Liver (tissue), 9 donors: ENCODE data around the gene PCSK4. TPM values are rescaled to one million over a fixed set of nuclear protein-coding genes. Genes with fewer than 3 reads are reported as not detected.

Experiments used
- DNase-seq: peaks from one replicate; pipeline ENCODE4 v3.0.0-alpha.2; 2017; ENCODE audit warnings: low spot score
- H3K27ac ChIP-seq, 2 donors: one replicate each; pipeline ENCODE4 v1.7.0; 2013; ENCODE audit warnings: inconsistent platforms in 2 of 2, low read length in 2 of 2, control low read depth in 1 of 2, low read depth in 1 of 2, mild to moderate bottlenecking in 1 of 2
- H3K27me3 ChIP-seq, 4 donors: one replicate each; pipeline versions ENCODE4 v1.6.1 to v1.7.0; 2013; ENCODE audit warnings: low read length in 3 of 4, inconsistent platforms in 1 of 4, mild to moderate bottlenecking in 1 of 4, moderate library complexity in 1 of 4; ENCODE audit not compliant: control insufficient read depth in 4 of 4, insufficient read depth in 4 of 4
- H3K36me3 ChIP-seq, 4 donors: one replicate each; pipeline versions ENCODE4 v1.6.1 to v1.7.0; 2013; ENCODE audit warnings: low read length in 3 of 4, mild to moderate bottlenecking in 3 of 4, low read depth in 1 of 4, moderate library complexity in 1 of 4; ENCODE audit not compliant: control insufficient read depth in 4 of 4, insufficient read depth in 3 of 4
- H3K4me1 ChIP-seq, 4 donors: one replicate each; pipeline versions ENCODE4 v1.6.1 to v1.7.0; 2013; ENCODE audit warnings: low read length in 3 of 4, mild to moderate bottlenecking in 3 of 4, moderate library complexity in 1 of 4; ENCODE audit not compliant: control insufficient read depth in 4 of 4, insufficient read depth in 4 of 4
- H3K4me3 ChIP-seq, 3 donors: one replicate each; pipeline versions ENCODE4 v1.6.1 to v1.7.0; 2013; ENCODE audit warnings: low read length in 3 of 3, control low read depth in 1 of 3, low read depth in 1 of 3, mild to moderate bottlenecking in 1 of 3
- H3K9ac ChIP-seq, 2 donors: one replicate each; pipeline ENCODE4 v1.7.0; 2013; ENCODE audit warnings: low read length in 2 of 2, mild to moderate bottlenecking in 2 of 2, moderate library complexity in 2 of 2, control low read depth in 1 of 2, low read depth in 1 of 2
- H3K9me3 ChIP-seq, 4 donors: one replicate each; pipeline versions ENCODE4 v1.6.1 to v1.7.0; 2013; ENCODE audit warnings: low read length in 3 of 4; ENCODE audit not compliant: control insufficient read depth in 4 of 4
- CTCF ChIP-seq: fragments of 150-350 bp; IDR thresholded peaks from 2 replicates; pipeline ENCODE4 v1.5.1; 2017; ENCODE audit warnings: improper control_type of control experiment, low read depth, low read length; ENCODE audit not compliant: missing input control
- EGR1 ChIP-seq, 2 donors: IDR thresholded peaks; 2 replicates each; pipeline ENCODE4 v1.6.1; 2016 to 2018; ENCODE audit warnings: antibody characterized with exemption in 2 of 2, low read depth in 2 of 2
- FOXA1 ChIP-seq: IDR thresholded peaks from 2 replicates; pipeline ENCODE4 v1.6.1; 2016; ENCODE audit warnings: antibody characterized with exemption
- FOXA2 ChIP-seq: IDR thresholded peaks from 2 replicates; pipeline ENCODE4 v1.6.1; 2016; ENCODE audit warnings: antibody characterized with exemption
- GABPA ChIP-seq, 2 donors: IDR thresholded peaks in 1 of 2; conservative IDR thresholded peaks in 1 of 2; 2 replicates each; pipeline ENCODE4 v1.6.1; 2016; ENCODE audit warnings: antibody characterized with exemption in 2 of 2, mild to moderate bottlenecking in 1 of 2, moderate library complexity in 1 of 2
- HNF4A ChIP-seq, 2 donors: conservative IDR thresholded peaks; 2 replicates each; pipeline ENCODE4 v1.6.1; 2016; ENCODE audit warnings: antibody characterized with exemption in 2 of 2, mild to moderate bottlenecking in 2 of 2
- HNF4G ChIP-seq: IDR thresholded peaks from 2 replicates; pipeline ENCODE4 v1.6.1; 2016; ENCODE audit warnings: antibody characterized with exemption
- JUND ChIP-seq, 2 donors: IDR thresholded peaks; 2 replicates each; pipeline ENCODE4 v1.6.1; 2016; ENCODE audit warnings: antibody characterized with exemption in 2 of 2
- MAX ChIP-seq: IDR thresholded peaks from 2 replicates; pipeline ENCODE4 v1.6.1; 2016; ENCODE audit warnings: antibody characterized with exemption
- NR2F2 ChIP-seq: IDR thresholded peaks from 2 replicates; pipeline ENCODE4 v1.6.1; 2016; ENCODE audit warnings: antibody characterized with exemption
- RAD21 ChIP-seq, 2 donors: IDR thresholded peaks; 2 replicates each; pipeline ENCODE4 v1.6.1; 2016; ENCODE audit warnings: antibody characterized with exemption in 2 of 2, mild to moderate bottlenecking in 2 of 2
- REST ChIP-seq: IDR thresholded peaks from 2 replicates; pipeline ENCODE4 v1.6.1; 2016; ENCODE audit warnings: antibody characterized with exemption, mild to moderate bottlenecking
- RXRA ChIP-seq, 2 donors: IDR thresholded peaks; 2 replicates each; pipeline ENCODE4 v1.6.1; 2017 to 2018; ENCODE audit warnings: antibody characterized with exemption in 2 of 2, mild to moderate bottlenecking in 1 of 2
- SP1 ChIP-seq: IDR thresholded peaks from 2 replicates; pipeline ENCODE4 v1.6.1; 2018; ENCODE audit warnings: antibody characterized with exemption, mild to moderate bottlenecking
- TAF1 ChIP-seq: conservative IDR thresholded peaks from 2 replicates; pipeline ENCODE4 v1.6.1; 2016; ENCODE audit warnings: antibody characterized with exemption, mild to moderate bottlenecking
- YY1 ChIP-seq: IDR thresholded peaks from 2 replicates; pipeline ENCODE4 v1.6.1; 2016; ENCODE audit warnings: antibody characterized with exemption, mild to moderate bottlenecking
- WGBS: extraction: QIAGEN DNeasy Blood & Tissue Kit; methylation state at CpG from one replicate; pipeline ENCODE4 v1.1.7; 2013; 5-methylcytosine and 5-hydroxymethylcytosine counted together
- polyA plus RNA-seq, 2 donors: library from polyadenylated mRNA; stranded (reverse) in 1 of 2; unstranded in 1 of 2; fragments of 200-250 nt in 1 of 2; fragments of >200 nt in 1 of 2; fragmentation: Nextera tagmentation in 1 of 2; extraction: Ambion mirVana in 1 of 2; gene quantifications; one replicate each; pipeline versions ENCODE4 v1.2.1 to v1.2.3, GENCODE V29; 2013 to 2015
- total RNA-seq, 2 donors: library from RNA; depleted of rRNA; stranded (reverse); fragments of >200 nt; gene quantifications; one replicate each; pipeline ENCODE4 v1.2.3, GENCODE V29; 2014
- TF ChIP-seq, protein P1 (sequence below): IDR thresholded peaks from 2 replicates; pipeline ENCODE4 v1.6.1; 2016; ENCODE audit warnings: antibody characterized with exemption
- TF ChIP-seq, protein P2 (sequence below): IDR thresholded peaks from 2 replicates; pipeline ENCODE4 v1.6.1; 2016; ENCODE audit warnings: antibody characterized with exemption
- donor health status: healthy.
- donor health status: healthy.
- donor health status: healthy.
- donor health status: healthy.
- donor health status: healthy.

PCSK4 gene
- total and polyA plus RNA-seq, 4 donors = 0.60 to 2.6 (median 1.9) TPM

- Histone ChIP-seq H3K4me3 (no peak overlapping the region), H3K27ac (no peak overlapping the region), H3K36me3 (no peaks in the 10 kb centered on the region), H3K27me3 (no peaks in the 10 kb centered on the region), H3K4me1 (peaks cover 6 to 26% (median 14%) of the 10 kb centered on the region in 4 donors), H3K9me3 (no peaks in the 10 kb centered on the region), H3K9ac (no peak overlapping the region)
- DNase-seq = no peak
- TF ChIP-seq HNF4G = no peak
- TF ChIP-seq, protein P1, sequence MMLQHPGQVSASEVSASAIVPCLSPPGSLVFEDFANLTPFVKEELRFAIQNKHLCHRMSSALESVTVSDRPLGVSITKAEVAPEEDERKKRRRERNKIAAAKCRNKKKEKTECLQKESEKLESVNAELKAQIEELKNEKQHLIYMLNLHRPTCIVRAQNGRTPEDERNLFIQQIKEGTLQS = no peak
- TF ChIP-seq MAX = no peak
- TF ChIP-seq JUND (IDR thresholded peaks at IDR 0.05) = no peak
- TF ChIP-seq HNF4A (conservative IDR thresholded peaks at IDR 0.05) = no peak
- TF ChIP-seq FOXA1 = no peak
- TF ChIP-seq CTCF = no peak
- TF ChIP-seq NR2F2 = no peak
- TF ChIP-seq YY1 = no peak
- no peak for TF ChIP-seq FOXA2
- TF ChIP-seq SP1 = no peak
- no peak for TF ChIP-seq RXRA (IDR thresholded peaks at IDR 0.05)
- TF ChIP-seq GABPA (IDR thresholded peaks at IDR 0.05 in 1 of 2, conservative IDR thresholded peaks at IDR 0.05 in 1 of 2) = no peak
- no peak for TF ChIP-seq EGR1 (IDR thresholded peaks at IDR 0.05; ENCODE audit: low read depth in 2 of 2)
- TF ChIP-seq TAF1 = no peak
- TF ChIP-seq, protein P2, sequence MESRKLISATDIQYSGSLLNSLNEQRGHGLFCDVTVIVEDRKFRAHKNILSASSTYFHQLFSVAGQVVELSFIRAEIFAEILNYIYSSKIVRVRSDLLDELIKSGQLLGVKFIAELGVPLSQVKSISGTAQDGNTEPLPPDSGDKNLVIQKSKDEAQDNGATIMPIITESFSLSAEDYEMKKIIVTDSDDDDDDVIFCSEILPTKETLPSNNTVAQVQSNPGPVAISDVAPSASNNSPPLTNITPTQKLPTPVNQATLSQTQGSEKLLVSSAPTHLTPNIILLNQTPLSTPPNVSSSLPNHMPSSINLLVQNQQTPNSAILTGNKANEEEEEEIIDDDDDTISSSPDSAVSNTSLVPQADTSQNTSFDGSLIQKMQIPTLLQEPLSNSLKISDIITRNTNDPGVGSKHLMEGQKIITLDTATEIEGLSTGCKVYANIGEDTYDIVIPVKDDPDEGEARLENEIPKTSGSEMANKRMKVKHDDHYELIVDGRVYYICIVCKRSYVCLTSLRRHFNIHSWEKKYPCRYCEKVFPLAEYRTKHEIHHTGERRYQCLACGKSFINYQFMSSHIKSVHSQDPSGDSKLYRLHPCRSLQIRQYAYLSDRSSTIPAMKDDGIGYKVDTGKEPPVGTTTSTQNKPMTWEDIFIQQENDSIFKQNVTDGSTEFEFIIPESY = no peak
- TF ChIP-seq REST = no peak
- TF ChIP-seq RAD21 (IDR thresholded peaks at IDR 0.05) = no peak
- whole genome bisulfite sequencing = 71% methylated on average over 23 of the region's 23 CpGs
Observed at GRCh38 chr19:1503925-1504773, 14.0 kb upstream of the PCSK4 start.
